Effector memory CD4-positive, alpha-beta T cell (primary cell): ENCODE data around the gene ANKRD2.
"Not testable (repeated sequence)": the region's sequence is repeated elsewhere in the genome, so short reads cannot be mapped to it uniquely, and the experiment has no call there.

Source experiments
- DNase-seq, 3 donors: peaks; one replicate each; pipeline ENCODE4 v3.0.0-alpha.2; 2020
- H3K27ac ChIP-seq: 2 replicates; pipeline ENCODE4 v1.7.0; 2013; ENCODE audit warnings: mild to moderate bottlenecking, low read length, moderate library complexity; ENCODE audit not compliant: insufficient read depth, poor library complexity, severe bottlenecking
- H3K27me3 ChIP-seq: replicated peaks from 2 replicates; pipeline ENCODE4 v1.7.0; 2013; ENCODE audit warnings: mild to moderate bottlenecking, low read length; ENCODE audit not compliant: insufficient read depth, control insufficient read depth, poor library complexity, severe bottlenecking
- H3K36me3 ChIP-seq: 2 replicates; pipeline ENCODE4 v1.7.0; 2013; ENCODE audit warnings: mild to moderate bottlenecking, low read length, moderate library complexity; ENCODE audit not compliant: control insufficient read depth, insufficient read depth
- H3K4me1 ChIP-seq: 2 replicates; pipeline ENCODE4 v1.7.0; 2013; ENCODE audit warnings: low read length, mild to moderate bottlenecking; ENCODE audit not compliant: control insufficient read depth, insufficient read depth, poor library complexity, severe bottlenecking
- H3K4me3 ChIP-seq: 2 replicates; pipeline ENCODE4 v1.7.0; 2013; ENCODE audit warnings: low read length, low read depth, mild to moderate bottlenecking; ENCODE audit not compliant: insufficient read depth, poor library complexity, severe bottlenecking
- H3K9me3 ChIP-seq: 2 replicates; pipeline ENCODE4 v1.7.0; 2013; ENCODE audit warnings: mild to moderate bottlenecking, low read length, moderate library complexity; ENCODE audit not compliant: control insufficient read depth
- total RNA-seq, 3 donors: gene quantifications; one replicate each; lab custom pipeline; 2026; lab: John Stamatoyannopoulos, UW

ANKRD2 gene, protein sequence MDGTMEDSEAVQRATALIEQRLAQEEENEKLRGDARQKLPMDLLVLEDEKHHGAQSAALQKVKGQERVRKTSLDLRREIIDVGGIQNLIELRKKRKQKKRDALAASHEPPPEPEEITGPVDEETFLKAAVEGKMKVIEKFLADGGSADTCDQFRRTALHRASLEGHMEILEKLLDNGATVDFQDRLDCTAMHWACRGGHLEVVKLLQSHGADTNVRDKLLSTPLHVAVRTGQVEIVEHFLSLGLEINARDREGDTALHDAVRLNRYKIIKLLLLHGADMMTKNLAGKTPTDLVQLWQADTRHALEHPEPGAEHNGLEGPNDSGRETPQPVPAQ
- 0 reads per million in 3 donors for total RNA-seq

DNA sequence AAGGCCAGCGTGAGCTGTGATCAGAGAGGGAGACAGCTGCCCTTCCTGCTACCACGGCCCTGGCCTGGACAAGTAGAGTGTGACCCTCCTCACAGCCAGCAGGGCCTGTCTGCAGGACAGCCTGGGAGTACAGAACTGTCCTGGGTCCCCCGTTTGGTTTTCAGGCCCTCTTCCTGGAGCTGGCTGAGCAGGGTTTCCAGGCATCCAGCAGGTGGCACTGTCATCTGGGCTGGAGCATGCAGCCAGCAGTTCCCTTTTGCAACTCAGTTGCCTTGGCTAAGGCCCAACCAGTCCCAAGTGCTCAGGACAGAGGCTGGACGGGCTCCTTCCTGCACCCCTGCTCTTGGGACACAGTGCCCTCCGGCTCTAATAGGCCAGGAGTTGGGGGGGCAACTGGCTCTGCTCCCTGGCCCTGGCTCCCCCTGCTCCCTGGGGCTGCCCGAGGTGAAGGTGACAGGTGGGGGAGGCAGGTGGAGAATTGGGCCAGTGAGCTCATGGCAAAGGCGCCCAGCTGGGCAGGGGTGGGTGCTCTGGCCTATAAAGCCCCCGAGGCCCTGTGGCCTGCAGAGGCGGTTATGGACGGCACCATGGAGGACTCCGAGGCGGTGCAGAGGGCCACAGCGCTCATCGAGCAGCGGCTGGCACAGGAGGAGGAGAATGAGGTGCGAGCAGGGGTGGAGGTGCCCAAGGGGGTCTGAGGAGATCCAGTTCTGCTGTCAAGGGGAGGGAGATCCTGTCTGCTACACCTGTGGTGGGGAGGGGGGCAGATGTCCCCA, at the start of gene ANKRD2:
TSS of gene ANKRD2 (plus strand) at position 566 of the 776 bp plus-strand sequence. CDS start at position 576, 10 bp downstream.
- H3K4me1 ChIP-seq = no peaks in the 10 kb centered on the region
- peak in 1 of 3 donors; percentile 11 for DNase-seq
- H3K27ac ChIP-seq = no peak within 1 kb of the TSS
- no peaks in the 10 kb centered on the region for H3K9me3 ChIP-seq
- no peaks in the 10 kb centered on the region for H3K27me3 ChIP-seq
- H3K36me3 ChIP-seq = no peaks in the 10 kb centered on the region
- H3K4me3 ChIP-seq = no peak within 1 kb of the TSS

DNA sequence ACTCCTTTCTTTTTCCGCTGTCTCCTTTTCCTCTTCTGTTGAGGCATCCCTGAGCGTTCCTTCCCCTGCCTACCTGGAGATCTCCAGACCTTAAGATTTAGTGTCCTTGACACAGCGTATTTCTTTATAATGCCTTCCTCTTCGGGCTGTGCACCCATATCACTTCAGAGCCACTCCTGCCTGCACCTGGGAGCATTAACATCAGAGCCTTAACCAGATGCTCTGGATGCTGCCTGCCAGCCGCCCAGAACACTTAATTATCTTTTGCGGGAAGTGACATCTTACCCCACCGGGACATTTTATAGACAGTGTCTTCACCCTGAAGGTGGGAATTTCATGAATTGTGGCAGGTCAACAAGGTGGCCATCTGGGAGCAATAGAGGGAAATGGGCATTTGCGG, 49.6 kb upstream of the ANKRD2 start:
- Histone ChIP-seq H3K4me1 (no peaks in the 10 kb centered on the region), H3K9me3 (no peaks in the 10 kb centered on the region), H3K27me3 (no peaks in the 10 kb centered on the region), H3K4me3 (no peak overlapping the region), H3K27ac (no peak overlapping the region), H3K36me3 (no peaks in the 10 kb centered on the region)
- DNase-seq = no peak

DNA sequence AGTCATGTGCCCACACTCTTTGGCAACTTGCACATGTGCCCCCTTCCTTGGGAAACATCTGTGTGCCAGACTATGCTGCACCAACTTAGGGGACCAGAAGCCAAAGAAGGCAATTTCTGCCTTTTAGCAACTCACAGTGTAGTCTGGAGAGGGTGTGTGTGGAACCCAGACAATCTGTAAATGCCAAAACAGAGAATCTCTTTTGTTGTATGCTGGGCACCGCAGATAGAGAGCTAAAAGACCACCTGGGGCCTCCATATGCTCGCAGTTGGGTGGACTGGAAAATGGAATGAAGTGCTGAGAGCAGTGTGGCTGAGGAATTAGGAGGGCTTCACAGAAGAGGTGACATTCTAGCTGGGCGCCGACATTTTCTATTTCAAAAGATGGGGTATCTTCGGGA, 47.5 kb upstream of the ANKRD2 start:
- no peaks in the 10 kb centered on the region for H3K27me3 ChIP-seq
- no peaks in the 10 kb centered on the region for H3K36me3 ChIP-seq
- DNase-seq = no peak
- H3K27ac ChIP-seq = no peak overlapping the region
- no peak overlapping the region for H3K4me3 ChIP-seq
- no peaks in the 10 kb centered on the region for H3K4me1 ChIP-seq
- no peaks in the 10 kb centered on the region for H3K9me3 ChIP-seq

DNA sequence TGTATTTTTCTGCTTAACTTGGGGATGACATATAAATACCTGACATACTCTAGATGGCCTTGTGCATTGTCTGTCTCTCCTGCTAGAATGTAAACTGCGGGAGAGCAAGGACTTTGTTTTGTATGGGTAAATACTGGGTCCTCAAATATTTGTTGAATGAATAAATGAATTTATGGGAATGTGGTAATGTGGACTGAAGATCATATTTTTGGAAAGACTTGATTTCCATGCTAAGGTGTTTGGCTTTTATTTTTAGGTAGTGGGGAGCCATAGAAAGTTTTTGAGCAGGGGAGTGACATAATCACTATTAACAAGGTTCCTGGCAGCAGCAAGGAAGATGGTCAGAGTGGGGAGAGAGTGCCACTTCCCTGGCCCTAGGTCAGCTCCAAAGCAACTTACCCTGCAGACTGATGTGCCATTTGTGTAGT, 46.9 kb upstream of the ANKRD2 start:
- H3K27me3 ChIP-seq = no peaks in the 10 kb centered on the region
- H3K27ac ChIP-seq = no peak overlapping the region
- H3K9me3 ChIP-seq = no peaks in the 10 kb centered on the region
- H3K4me3 ChIP-seq = no peak overlapping the region
- H3K4me1 ChIP-seq = no peaks in the 10 kb centered on the region
- no peak for DNase-seq
- H3K36me3 ChIP-seq = no peaks in the 10 kb centered on the region

DNA sequence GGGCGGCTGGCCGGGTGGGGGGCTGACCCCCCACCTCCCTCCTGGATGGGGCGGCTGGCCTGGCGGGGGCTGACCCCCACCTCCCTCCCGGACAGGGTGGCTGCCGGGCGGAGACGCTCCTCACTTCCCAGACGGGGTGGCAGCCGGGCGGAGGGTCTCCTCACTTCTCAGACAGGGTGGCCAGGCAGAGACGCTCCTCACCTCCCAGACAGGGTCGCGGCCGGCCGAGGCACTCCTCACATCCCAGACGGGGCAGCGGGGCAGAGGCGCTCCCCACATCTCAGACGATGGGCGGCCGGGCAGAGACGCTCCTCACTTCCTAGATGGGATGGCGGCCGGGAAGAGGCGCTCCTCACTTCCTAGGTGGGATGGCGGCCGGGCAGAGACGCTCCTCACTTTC, 43.7 kb upstream of the ANKRD2 start:
- H3K4me1 ChIP-seq, H3K9me3 ChIP-seq, H3K36me3 ChIP-seq, H3K4me3 ChIP-seq, H3K27me3 ChIP-seq, H3K27ac ChIP-seq, DNase-seq: not testable (repeated sequence)

DNA sequence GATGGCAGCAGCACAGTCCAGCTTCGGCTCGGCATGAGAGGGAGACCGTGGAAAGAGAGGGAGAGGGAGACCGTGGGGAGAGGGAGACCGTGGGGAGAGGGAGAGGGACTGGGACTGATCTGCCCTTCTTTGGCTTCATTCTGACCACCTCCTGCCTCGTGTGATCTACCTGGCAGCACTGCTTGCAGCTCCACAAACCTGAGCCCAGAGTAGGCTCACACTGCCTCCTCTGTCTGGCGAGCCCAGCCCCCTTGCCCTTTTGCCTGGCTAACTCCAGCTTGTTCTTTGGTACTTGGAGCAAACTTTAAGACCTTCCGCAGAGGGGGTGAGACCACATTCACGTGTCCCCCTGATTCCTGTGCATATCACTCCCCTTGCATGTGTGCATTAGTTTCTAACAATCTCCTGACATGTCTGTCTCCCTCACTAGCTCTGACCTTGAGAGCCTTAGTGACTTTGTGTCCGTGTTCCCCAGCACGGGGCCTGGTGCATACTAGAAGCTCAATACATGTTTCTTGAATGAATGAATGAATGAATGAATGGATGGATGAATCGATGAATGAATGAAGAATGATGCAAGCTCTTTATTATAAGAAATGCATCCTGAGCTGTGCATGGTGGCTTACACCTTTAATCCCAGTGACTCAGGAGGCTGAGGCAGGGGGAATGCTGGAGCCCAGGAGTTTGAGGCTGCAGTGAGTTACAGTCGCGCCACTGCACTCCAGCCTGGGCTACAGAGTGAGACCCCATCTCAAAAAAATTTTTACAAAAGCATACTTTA, 42.7 kb upstream of the ANKRD2 start:
- H3K27me3 ChIP-seq = no peaks in the 10 kb centered on the region

DNA sequence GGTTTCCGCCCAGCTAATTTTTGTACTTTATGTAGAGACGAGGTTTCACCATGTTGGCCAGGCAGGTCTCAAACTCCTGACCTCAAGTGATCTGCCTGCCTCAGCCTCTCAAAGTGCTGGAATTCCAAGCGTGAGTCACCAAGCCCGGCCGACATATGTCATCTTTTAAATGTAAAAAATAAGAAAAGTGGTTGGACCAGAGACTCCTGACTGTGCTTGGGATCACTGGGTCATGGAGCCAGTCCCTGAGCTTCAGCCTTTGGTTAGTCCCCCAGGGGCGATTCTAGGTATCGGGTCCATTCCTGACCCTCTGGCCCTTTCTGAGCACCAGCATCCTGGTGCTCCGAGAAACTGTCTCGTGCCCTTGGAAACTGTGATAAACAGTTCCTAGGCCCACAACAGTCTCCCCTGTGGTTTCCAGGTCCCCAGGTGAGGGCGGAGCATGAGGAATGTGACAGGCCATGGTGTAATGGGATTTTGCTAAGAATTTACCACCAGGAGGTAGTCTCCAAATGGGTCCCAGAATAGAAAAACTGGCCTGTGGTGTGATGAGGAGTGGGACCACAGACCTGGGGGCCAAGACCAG, 41.1 kb upstream of the ANKRD2 start:
- Histone ChIP-seq H3K4me3 (no peak overlapping the region), H3K27me3 (no peaks in the 10 kb centered on the region), H3K4me1 (no peaks in the 10 kb centered on the region), H3K36me3 (no peaks in the 10 kb centered on the region), H3K27ac (no peak overlapping the region), H3K9me3 (no peaks in the 10 kb centered on the region)
- no peak for DNase-seq

More for the DNA sequence above, 42.7 kb upstream of the ANKRD2 start:
- Histone ChIP-seq H3K4me1 (no peaks in the 10 kb centered on the region), H3K9me3 (no peaks in the 10 kb centered on the region), H3K4me3 (no peak overlapping the region), H3K27ac (no peak overlapping the region), H3K36me3 (no peaks in the 10 kb centered on the region)
- no peak for DNase-seq

DNA sequence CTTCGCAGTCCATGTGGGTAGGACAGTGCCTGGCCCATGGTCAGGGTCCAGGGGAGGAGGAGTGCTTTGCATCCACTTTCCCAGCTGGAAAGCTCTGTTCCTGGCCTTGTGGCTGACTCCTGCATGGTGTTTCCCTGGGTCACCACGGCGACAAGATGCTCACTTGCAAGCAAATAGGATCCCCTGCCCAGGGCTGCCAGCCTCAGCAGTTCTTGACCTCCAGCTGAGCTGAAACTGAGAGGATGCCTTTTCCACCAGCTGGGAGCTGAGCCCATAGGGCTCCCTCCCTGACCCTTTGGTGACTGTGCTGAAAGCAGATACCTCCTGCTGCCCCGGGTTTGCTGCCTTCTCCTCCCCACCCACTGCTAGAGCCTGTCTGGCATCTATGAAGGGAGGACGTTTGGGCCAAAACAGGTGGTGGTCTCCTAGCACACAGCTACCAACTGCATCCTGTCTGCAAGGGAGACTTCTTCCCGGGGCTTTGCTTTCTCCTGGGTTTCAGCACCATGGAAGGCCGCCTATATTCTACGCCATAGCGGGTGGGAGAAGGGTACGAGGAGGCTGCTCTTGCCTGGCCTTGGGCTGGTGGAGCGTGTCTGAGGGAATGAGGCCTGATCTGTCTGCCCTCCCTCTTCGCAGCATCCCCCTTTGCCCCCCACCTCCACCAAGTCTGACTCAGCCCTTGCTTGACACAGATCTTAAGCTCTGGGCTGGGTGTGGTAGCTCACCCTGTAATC, 39.5 kb upstream of the ANKRD2 start:
- Histone ChIP-seq H3K9me3 (no peaks in the 10 kb centered on the region), H3K27ac (no peak overlapping the region), H3K4me1 (no peaks in the 10 kb centered on the region), H3K4me3 (no peak overlapping the region), H3K27me3 (no peaks in the 10 kb centered on the region), H3K36me3 (no peaks in the 10 kb centered on the region)
- no peak for DNase-seq

DNA sequence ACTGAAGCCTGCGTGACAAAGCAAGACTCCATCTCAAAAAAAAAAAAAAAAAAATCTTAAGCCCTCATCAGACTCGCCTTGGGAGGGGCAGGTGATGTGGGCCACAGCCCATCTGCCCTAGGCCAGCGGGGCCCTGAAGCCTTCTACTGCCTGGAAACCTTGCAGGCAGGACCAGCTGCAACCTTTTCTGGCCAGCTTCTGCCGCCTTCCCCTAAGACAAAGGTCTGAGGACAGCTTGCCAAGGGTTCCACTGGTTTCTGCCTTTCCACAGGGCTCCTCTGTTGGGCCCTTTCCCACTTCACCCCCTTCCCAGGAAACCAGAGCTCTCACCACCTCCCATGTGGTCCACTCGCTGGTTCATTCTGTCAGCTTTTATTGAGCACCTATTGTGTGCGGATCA, 38.7 kb upstream of the ANKRD2 start:
- no peak overlapping the region for H3K27ac ChIP-seq
- no peaks in the 10 kb centered on the region for H3K27me3 ChIP-seq
- H3K36me3 ChIP-seq = no peaks in the 10 kb centered on the region
- H3K4me3 ChIP-seq = no peak overlapping the region
- DNase-seq = no peak
- no peaks in the 10 kb centered on the region for H3K9me3 ChIP-seq
- no peaks in the 10 kb centered on the region for H3K4me1 ChIP-seq
